T-helper 9 cell (primary cell): ENCODE measurements around the gene SKI.

Source experiments
- DNase-seq: peaks from one replicate; pipeline ENCODE4 v3.0.0-alpha.2; 2020

Gene SKI

DNA sequence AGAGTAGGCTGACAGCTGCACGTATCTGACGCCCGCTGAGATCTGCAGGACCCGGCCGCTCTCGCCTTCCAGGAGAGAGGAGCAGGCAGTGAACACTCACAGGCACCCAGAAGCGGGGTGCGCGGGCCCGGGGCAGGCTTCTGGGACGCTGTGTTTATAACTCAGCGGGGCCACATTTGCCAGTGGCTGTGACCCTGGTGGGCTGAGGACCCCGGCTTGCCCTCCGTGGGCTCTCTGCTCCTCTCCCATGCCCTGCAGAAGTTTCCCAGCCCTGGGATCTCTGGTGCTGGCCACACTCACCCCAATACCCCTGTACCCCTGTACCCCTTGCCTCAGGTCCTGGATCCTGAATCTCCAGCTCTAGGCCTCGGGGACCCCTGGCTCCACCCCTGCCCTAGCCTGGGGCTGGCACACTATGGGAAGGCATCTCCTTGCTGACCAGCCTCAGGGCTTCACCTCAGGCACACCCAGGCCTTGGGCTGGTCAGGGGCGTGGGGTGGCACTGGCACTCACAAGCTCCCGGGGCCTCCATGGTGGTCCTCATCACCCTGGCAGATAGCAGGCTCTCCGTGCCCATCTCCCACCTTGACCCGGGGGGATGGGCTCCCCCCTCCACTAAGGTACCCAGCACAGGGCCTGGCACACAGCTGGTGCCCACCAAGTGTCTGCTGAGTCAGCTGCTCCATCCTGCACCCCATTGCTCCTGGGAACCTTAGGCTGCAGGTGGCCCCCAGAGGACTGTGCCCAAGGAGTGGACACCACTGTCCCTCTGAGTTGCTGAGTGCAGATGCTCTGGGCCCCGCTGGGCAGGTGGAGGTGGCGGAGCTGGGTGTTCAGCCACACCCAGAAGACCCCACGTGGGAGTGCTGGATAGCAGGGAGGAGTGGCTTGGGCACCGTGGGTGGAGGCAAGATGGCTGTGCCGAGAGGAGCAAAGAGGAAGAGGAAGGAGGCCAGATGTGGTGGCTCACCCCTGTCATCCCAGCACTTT is 130.8 kb downstream of the SKI start:
- DNase-seq = no peak
